Measurements from ENCODE around the gene MSTO1. TPM values are rescaled to one million over a fixed set of nuclear protein-coding genes. Genes with fewer than 3 reads are reported as not detected.

The MSTO1 gene
- total and polyA plus RNA-seq, 2 experiments from 2014 or later: 16.0 to 40.6 TPM

DNA sequence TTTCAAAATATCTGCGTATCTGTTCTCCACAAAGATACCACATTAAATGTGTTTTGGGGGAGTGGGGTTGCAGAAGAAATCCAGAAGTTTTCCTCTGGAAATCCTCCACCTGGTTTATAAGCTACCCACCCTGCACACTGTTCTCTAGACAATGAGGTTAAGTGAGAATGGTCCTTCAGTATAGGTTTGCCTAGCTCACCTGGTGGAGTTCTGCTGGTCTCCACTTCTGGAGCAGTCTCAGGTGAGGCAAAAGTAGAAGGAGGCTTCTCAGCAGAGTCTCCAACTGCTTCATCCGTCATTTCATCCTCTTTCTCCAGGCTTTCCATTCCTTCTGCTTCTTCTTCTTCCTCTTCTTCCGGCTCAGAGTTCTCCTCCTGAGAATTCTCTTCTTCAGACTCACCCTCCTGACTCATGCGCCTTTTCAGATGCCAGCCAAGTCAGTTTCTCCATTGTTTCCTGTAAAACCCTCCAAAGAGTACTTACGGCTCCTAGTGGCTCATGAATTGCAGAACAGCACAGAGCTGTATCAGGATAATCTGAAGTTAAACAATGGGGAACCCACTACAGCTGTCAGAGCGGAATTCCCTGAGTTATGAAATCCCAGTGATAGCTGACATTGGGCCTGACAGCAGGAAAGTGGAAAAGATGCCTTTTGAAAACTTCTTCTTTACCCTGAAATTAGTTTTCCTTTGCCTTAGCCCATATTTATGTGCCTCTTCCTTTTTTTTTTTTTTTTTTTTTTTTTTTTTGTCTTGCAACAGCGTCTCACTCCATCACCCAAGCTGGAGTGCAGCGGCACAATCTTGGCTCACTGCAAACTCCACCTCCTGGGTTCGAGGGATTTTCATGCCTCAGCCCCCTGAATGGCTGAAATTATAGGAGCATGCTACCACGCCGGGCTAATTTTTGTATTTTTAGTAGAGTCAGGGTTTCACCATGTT lies 38.5 kb downstream of the MSTO1 start:
- Histone ChIP-seq H3K9ac (peak overlapping the region; percentile 69), H3F3A (ENCODE audit: insufficient read depth) (peaks cover 34% of the 10 kb centered on the region), H3K4me2 (ENCODE audit: unreplicated experiment) (peak overlapping the region; percentile 88), H3K36me3 (ENCODE audit: low read depth) (no peaks in the 10 kb centered on the region), H3K4me3 (peak overlapping the region; percentile 77), H3K79me2 (ENCODE audit: insufficient read depth) (peaks cover 31% of the 10 kb centered on the region), H3K27me3 (replicated peaks; ENCODE audit: insufficient read depth) (no peaks in the 10 kb centered on the region), H4K20me1 (ENCODE audit: insufficient read depth) (no peaks in the 10 kb centered on the region), H3K9me2 (ENCODE audit: insufficient read depth) (no peaks in the 10 kb centered on the region), H3K9me3 (ENCODE audit: low read depth) (no peaks in the 10 kb centered on the region), H3K27ac (peak overlapping the region; percentile 69), H3K4me1 (ENCODE audit: insufficient read depth) (peaks cover 35% of the 10 kb centered on the region), H2AFZ (peak overlapping the region; percentile 95)
- 37 to 40% methylated on average over 11 of the region's 11 CpGs for WGBS, 2 experiments (ENCODE audit: low coverage in 1 of 2, low lambda C conversion rate in 2 of 2, missing lambda C conversion rate in 2 of 2)
- no peak for TF ChIP-seq EZH2phosphoT487 (IDR thresholded peaks at IDR 0.05; ENCODE audit: insufficient read depth, low read depth)
- no peak for TF ChIP-seq EZH2 (IDR thresholded peaks at IDR 0.05; ENCODE audit: insufficient read depth, poor library complexity, severe bottlenecking)
- DNase-seq: peak; percentile 92
- in situ Hi-C loops (cut with MboI): no loop called here

DNA sequence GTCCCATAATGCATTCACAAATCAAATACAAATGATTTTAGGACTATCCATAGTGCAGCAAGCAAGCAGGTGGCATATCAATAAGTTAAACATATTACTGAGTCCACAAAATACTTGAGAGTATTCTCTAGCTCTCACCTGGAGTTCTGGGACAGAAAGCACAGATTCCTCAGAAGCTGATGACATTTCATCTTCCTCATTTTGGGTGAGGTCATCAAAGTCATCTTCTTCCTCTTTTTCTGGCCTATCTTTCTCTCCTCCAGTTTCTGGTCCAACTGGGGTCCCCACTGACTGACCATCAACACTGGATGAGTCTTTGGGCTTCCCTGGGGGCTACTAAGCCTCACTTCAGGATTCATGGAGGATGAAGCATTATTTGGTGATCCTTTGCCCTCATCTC lies 39.7 kb downstream of the MSTO1 start:
- H3K36me3 ChIP-seq (ENCODE audit: low read depth): no peaks in the 10 kb centered on the region
- in situ Hi-C loops (cut with MboI): no loop called here
- H2AFZ ChIP-seq: no peak overlapping the region
- H3K27me3 ChIP-seq (replicated peaks; ENCODE audit: insufficient read depth): no peaks in the 10 kb centered on the region
- H3K9ac ChIP-seq: no peak overlapping the region
- H3K9me2 ChIP-seq (ENCODE audit: insufficient read depth): no peaks in the 10 kb centered on the region
- no peak overlapping the region for H3K4me3 ChIP-seq
- TF ChIP-seq EZH2phosphoT487 (IDR thresholded peaks at IDR 0.05; ENCODE audit: insufficient read depth, low read depth) (no peak), EZH2 (IDR thresholded peaks at IDR 0.05; ENCODE audit: insufficient read depth, poor library complexity, severe bottlenecking) (no peak)
- H3K9me3 ChIP-seq (ENCODE audit: low read depth): no peaks in the 10 kb centered on the region
- peaks cover 35% of the 10 kb centered on the region for H3K4me1 ChIP-seq (ENCODE audit: insufficient read depth)
- DNase-seq: no peak
- H3K27ac ChIP-seq: no peak overlapping the region
- no peaks in the 10 kb centered on the region for H4K20me1 ChIP-seq (ENCODE audit: insufficient read depth)
- H3K4me2 ChIP-seq (ENCODE audit: unreplicated experiment): no peak overlapping the region
- peaks cover 25% of the 10 kb centered on the region for H3K79me2 ChIP-seq (ENCODE audit: insufficient read depth)
- peaks cover 34% of the 10 kb centered on the region for H3F3A ChIP-seq (ENCODE audit: insufficient read depth)

DNA sequence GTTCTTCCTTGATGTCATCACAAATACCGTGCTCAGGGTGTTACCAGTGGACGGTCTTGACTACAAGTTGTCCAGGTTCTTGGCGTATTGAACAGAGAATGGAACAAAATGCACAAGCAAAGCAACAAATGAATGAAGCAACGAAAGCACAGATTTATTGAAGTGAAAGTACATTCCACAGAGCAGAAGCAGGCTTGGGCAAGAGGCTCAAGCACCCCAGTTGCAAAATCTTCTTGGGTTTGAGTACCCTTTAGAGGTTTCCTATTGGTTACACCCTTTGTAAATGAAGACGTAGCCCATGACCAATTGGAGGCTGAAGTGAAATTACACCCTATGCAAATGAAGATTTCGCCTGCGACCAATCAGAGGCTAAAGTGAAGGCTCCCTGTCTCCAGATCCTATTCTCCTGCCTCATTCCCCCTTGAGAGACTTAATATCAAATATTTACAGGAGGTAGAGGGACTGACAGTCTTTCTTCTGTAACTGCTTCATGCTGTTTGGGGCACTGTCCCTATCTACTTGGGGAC lies 40.3 kb downstream of the MSTO1 start:
- TF ChIP-seq EZH2phosphoT487 (IDR thresholded peaks at IDR 0.05; ENCODE audit: insufficient read depth, low read depth) (no peak), EZH2 (IDR thresholded peaks at IDR 0.05; ENCODE audit: insufficient read depth, poor library complexity, severe bottlenecking) (no peak)
- H3K4me3 ChIP-seq: no peak overlapping the region
- H3K9ac ChIP-seq: no peak overlapping the region
- no peak overlapping the region for H3K27ac ChIP-seq
- no peaks in the 10 kb centered on the region for H4K20me1 ChIP-seq (ENCODE audit: insufficient read depth)
- no peaks in the 10 kb centered on the region for H3K9me2 ChIP-seq (ENCODE audit: insufficient read depth)
- peaks cover 25% of the 10 kb centered on the region for H3K79me2 ChIP-seq (ENCODE audit: insufficient read depth)
- no peaks in the 10 kb centered on the region for H3K9me3 ChIP-seq (ENCODE audit: low read depth)
- WGBS, 2 experiments (ENCODE audit: low coverage in 1 of 2, low lambda C conversion rate in 2 of 2, missing lambda C conversion rate in 2 of 2): 90 to 93% methylated on average over 7 of the region's 7 CpGs
- H3F3A ChIP-seq (ENCODE audit: insufficient read depth): peaks cover 34% of the 10 kb centered on the region
- in situ Hi-C loops (cut with MboI): no loop called here
- no peak for DNase-seq
- H3K4me2 ChIP-seq (ENCODE audit: unreplicated experiment): peak overlapping the region; percentile 63
- no peaks in the 10 kb centered on the region for H3K36me3 ChIP-seq (ENCODE audit: low read depth)
- peaks cover 32% of the 10 kb centered on the region for H3K4me1 ChIP-seq (ENCODE audit: insufficient read depth)
- H3K27me3 ChIP-seq (replicated peaks; ENCODE audit: insufficient read depth): no peaks in the 10 kb centered on the region
- H2AFZ ChIP-seq: no peak overlapping the region

DNA sequence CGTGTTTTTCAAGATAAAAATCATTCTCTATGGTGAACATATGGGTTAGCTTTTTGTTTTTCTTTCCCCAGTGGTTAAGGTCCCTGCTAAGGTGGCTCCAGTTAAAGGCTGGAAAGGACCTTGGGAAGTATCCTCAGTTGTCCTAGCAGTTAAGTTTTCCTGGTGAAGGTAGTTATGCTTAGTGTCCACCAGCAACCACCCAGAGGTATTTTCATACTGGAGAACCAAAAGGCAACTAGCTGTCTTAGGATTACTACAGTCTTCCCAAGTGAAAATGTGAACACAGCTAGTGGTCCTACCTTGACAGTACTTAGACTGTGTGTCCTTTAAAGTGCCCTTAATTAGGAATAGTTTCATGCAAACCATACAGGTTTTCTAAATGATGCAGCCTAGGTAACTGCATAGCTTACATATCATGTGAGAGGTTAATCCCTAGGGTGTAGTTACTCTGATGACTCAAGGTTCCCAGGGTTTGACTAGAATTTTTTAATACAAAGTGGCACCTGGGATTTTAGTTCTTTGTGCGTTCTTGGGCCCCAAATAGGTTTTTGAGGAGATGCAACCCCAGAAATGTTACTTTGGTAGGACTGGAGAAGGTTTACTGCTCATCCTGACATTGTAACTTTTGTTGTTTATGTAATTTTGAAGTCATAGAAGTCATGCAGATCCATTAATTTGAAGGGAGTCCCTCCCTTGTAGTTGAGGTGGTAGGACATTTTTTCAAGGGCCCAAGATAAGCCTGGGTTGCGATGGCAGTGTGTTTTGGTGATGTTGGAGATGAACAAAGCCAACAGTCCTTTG lies 42.0 kb downstream of the MSTO1 start:
- Histone ChIP-seq H2AFZ (peak overlapping the region; percentile 62), H3F3A (ENCODE audit: insufficient read depth) (peaks cover 39% of the 10 kb centered on the region), H3K4me2 (ENCODE audit: unreplicated experiment) (peak overlapping the region; percentile 63), H3K4me1 (ENCODE audit: insufficient read depth) (peaks cover 18% of the 10 kb centered on the region), H3K9me2 (ENCODE audit: insufficient read depth) (no peaks in the 10 kb centered on the region), H3K79me2 (ENCODE audit: insufficient read depth) (peaks cover 11% of the 10 kb centered on the region), H3K36me3 (ENCODE audit: low read depth) (no peaks in the 10 kb centered on the region), H3K4me3 (peak overlapping the region; percentile 60), H3K9ac (peak overlapping the region; percentile 53), H4K20me1 (ENCODE audit: insufficient read depth) (no peaks in the 10 kb centered on the region), H3K27me3 (replicated peaks; ENCODE audit: insufficient read depth) (no peaks in the 10 kb centered on the region), H3K27ac (peak overlapping the region; percentile 78), H3K9me3 (ENCODE audit: low read depth) (no peaks in the 10 kb centered on the region)
- in situ Hi-C loops (cut with MboI): no loop called here
- no peak for TF ChIP-seq EZH2 (IDR thresholded peaks at IDR 0.05; ENCODE audit: insufficient read depth, poor library complexity, severe bottlenecking)
- TF ChIP-seq EZH2phosphoT487 (IDR thresholded peaks at IDR 0.05; ENCODE audit: insufficient read depth, low read depth): no peak
- DNase-seq: peak; percentile 28
- 61 to 65% methylated on average over 3 of the region's 3 CpGs for WGBS, 2 experiments (ENCODE audit: low coverage in 1 of 2, low lambda C conversion rate in 2 of 2, missing lambda C conversion rate in 2 of 2)
